ENCODE data around the gene MGME1. TPM values are rescaled to one million over a fixed set of nuclear protein-coding genes. Genes with fewer than 3 reads are reported as not detected.

Gene MGME1
- total RNA-seq, 4 donors from 2014 or later, result 4.6 to 14.7 (median 8.7) TPM

DNA sequence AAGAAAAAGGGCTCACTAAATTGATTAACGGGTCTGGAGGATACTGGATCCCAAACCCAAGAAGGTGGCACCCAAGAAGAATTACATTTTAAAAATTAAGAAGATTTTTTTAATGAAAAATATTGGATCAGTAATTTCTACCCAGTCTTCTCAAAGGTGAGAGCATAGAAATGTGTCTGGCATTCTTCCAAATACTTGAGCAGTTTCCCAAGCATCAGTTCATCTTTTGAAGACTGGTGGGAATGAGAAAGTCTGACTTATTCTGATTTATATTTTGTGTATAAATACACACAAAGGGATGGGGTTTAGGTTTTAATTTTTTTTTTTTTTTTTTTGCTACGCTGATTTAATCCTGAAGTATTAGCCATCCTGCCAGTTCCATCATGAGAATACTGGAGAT is 3.3 kb downstream of the MGME1 start:
- Histone ChIP-seq H3K9me3 (no peaks in the 10 kb centered on the region), H3K4me3 (peak overlapping the region in 2 of 4 donors; percentile 4 to 94), H3K27me3 (no peaks in the 10 kb centered on the region), H3K4me1 (peaks cover 0 to 50% (median 31%) of the 10 kb centered on the region in 4 donors), H3K36me3 (peaks cover 0 to 16% (median 0%) of the 10 kb centered on the region in 3 donors), H3K27ac (peak overlapping the region in 3 of 4 donors; percentile 95 to 97 (median 96))
- TF ChIP-seq EP300 (IDR thresholded peaks at IDR 0.05) (no peak), POLR2A (IDR thresholded peaks at IDR 0.05) (no peak)
- TF ChIP-seq, protein P1, sequence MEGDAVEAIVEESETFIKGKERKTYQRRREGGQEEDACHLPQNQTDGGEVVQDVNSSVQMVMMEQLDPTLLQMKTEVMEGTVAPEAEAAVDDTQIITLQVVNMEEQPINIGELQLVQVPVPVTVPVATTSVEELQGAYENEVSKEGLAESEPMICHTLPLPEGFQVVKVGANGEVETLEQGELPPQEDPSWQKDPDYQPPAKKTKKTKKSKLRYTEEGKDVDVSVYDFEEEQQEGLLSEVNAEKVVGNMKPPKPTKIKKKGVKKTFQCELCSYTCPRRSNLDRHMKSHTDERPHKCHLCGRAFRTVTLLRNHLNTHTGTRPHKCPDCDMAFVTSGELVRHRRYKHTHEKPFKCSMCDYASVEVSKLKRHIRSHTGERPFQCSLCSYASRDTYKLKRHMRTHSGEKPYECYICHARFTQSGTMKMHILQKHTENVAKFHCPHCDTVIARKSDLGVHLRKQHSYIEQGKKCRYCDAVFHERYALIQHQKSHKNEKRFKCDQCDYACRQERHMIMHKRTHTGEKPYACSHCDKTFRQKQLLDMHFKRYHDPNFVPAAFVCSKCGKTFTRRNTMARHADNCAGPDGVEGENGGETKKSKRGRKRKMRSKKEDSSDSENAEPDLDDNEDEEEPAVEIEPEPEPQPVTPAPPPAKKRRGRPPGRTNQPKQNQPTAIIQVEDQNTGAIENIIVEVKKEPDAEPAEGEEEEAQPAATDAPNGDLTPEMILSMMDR (IDR thresholded peaks at IDR 0.05), result no peak
- WGBS, 2 donors, result 50 to 52% methylated on average over 2 of the region's 2 CpGs
- no peak for DNase-seq (ENCODE audit: low spot score in 2 of 2)

DNA sequence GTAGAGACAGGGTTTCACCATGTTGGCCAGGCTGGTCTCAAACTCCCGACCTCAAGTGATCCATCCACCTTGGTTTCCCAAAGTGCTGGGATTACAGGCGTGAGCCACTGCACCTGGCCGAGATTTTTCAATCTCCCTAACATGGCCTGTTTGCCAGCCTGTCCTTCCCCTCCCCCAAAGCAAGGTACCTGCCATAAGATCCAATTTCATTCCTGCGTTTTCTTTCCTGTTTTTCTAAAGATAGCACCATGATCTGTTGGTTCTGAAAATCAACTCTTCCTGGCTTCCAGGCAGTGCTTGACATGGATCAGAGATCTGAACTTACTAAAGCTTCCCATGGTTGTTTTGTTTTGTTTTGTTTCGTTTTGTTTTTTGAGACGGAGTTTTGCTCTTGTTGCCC is 7.5 kb downstream of the MGME1 start:
- WGBS, 2 donors, result 92% methylated on average over 6 of the region's 6 CpGs
- Histone ChIP-seq H3K4me3 (no peak overlapping the region), H3K27me3 (no peaks in the 10 kb centered on the region), H3K36me3 (peaks cover 0 to 25% (median 0%) of the 10 kb centered on the region in 3 donors), H3K4me1 (peaks cover 0 to 31% (median 19%) of the 10 kb centered on the region in 4 donors), H3K9me3 (no peaks in the 10 kb centered on the region), H3K27ac (no peak overlapping the region)
- DNase-seq (ENCODE audit: low spot score in 2 of 2), result no peak
- TF ChIP-seq EP300 (IDR thresholded peaks at IDR 0.05) (no peak), POLR2A (IDR thresholded peaks at IDR 0.05) (no peak)
- TF ChIP-seq, protein P1 (IDR thresholded peaks at IDR 0.05), result no peak

DNA sequence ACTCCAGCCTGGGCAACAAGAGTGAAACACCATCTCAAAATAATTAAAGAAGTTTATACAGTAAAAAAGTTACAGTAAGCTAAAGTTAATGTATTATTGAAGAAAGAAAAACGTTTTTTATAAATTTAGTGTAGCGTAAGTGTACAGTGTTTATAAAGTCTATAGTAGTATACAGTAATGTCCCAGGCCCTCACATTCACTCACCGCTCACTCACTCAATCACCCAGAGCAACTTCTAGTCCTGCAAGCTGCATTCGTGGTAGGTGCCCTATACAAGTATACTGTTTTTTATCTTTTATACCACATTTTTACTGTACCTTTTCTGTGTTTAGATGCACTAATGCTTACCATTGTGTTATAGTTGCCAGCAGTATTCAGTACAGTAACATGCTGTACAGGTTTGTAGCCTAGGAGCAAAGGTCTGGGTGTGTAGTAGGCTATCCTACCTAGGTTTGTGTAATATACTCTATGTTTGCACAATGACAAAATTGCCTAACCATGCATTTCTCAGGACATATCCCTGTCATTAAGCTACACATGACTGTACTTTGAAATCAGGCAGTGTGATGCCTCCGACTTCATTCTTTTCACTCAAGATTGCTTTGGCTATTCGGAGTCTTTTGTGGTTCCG is 16.7 kb downstream of the MGME1 start:
- Histone ChIP-seq H3K27me3 (no peaks in the 10 kb centered on the region), H3K4me3 (no peak overlapping the region), H3K4me1 (no peaks in the 10 kb centered on the region), H3K9me3 (no peaks in the 10 kb centered on the region), H3K27ac (no peak overlapping the region), H3K36me3 (peaks cover 0 to 36% (median 3%) of the 10 kb centered on the region in 3 donors)
- no peak for DNase-seq (ENCODE audit: low spot score in 2 of 2)
- TF ChIP-seq POLR2A (IDR thresholded peaks at IDR 0.05) (no peak), EP300 (IDR thresholded peaks at IDR 0.05) (no peak)
- TF ChIP-seq, protein P1 (IDR thresholded peaks at IDR 0.05), result no peak
- WGBS, 2 donors, result 93 to 96% methylated on average over 7 of the region's 7 CpGs

DNA sequence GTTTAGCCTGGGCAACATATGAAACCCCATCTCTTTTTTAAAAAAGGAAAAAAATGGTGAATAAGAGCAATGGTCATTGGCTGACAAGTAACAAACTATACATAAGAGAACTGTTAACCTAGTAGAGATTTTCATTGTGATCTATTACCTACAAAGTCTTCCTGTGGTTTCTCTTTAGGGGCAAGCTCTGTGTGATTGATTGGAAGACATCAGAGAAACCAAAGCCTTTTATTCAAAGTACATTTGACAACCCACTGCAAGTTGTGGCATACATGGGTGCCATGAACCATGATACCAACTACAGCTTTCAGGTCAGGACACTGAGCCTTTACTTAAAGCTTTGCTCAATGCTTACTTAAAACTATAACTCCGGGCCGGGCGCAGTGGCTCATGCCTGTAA is 19.2 kb downstream of the MGME1 start:
- WGBS, 2 donors, result 91 to 94% methylated on average over 3 of the region's 3 CpGs

More for the DNA sequence above, 19.2 kb downstream of the MGME1 start:
- Histone ChIP-seq H3K36me3 (peaks cover 0 to 40% (median 3%) of the 10 kb centered on the region in 3 donors), H3K27me3 (no peaks in the 10 kb centered on the region), H3K27ac (no peak overlapping the region), H3K4me3 (no peak overlapping the region), H3K9me3 (no peaks in the 10 kb centered on the region), H3K4me1 (no peaks in the 10 kb centered on the region)
- TF ChIP-seq, protein P1 (IDR thresholded peaks at IDR 0.05), result no peak
- TF ChIP-seq POLR2A (IDR thresholded peaks at IDR 0.05) (no peak), EP300 (IDR thresholded peaks at IDR 0.05) (no peak)
- no peak for DNase-seq (ENCODE audit: low spot score in 2 of 2)
